ENCODE results near the gene TOX2. TPM values are rescaled to one million over a fixed set of nuclear protein-coding genes. Genes with fewer than 3 reads are reported as not detected.

Gene TOX2
- polyA plus RNA-seq, 1 donor: 2.3 TPM

DNA sequence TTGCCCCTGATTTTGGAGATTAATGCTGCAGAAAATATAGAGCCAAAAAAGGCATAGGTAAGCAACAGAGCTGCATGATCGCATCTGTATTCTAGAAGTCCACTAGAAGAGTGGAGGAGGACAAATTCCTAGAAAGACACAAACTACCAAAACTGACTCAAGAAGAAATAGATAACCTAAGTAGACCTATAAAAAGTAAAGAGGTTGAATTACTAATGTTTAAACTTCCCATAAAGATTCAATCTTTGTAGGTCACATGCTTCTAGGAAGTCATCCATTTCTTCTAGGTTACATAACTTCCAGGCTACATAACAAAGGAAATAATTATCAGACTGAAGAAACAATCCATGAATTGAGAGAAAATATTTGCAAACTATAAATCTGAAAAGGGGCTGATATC is 187.9 kb downstream of the TOX2 start:
- no peak for DNase-seq (ENCODE audit: low read depth)

DNA sequence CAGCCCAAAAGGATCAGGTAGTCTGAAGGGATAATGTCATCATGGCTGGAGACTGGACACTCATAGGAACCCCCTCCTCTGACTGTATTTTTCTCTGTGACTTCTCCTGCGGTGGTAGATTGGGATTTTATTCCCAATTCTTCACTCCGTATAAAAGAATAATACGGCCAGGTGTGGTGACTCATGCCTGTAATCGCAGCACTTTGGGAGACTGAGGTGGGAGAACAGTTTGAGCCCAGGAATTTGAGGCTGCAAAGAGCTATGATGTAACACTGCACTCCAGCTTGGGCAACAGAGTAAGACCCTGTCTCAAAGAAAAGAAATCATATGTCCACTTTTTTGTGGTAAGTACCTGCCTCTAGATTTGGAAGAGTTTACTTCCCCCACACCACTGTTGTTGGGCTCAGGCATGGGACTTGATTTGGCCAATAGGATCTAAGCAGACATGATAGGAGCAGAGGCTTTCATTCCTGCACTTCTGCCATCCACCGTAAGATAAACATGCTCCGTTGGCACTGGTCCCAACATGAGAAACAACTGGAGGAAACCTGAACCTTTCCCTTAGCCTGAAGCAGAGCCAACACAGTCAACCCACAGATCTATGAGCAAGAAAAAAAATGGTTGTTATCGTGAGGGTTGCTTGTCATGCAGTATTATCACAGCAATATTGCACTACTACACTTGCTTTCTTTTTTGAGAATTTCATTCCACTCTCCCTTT is 190.3 kb downstream of the TOX2 start:
- DNase-seq (ENCODE audit: low read depth): no peak

DNA sequence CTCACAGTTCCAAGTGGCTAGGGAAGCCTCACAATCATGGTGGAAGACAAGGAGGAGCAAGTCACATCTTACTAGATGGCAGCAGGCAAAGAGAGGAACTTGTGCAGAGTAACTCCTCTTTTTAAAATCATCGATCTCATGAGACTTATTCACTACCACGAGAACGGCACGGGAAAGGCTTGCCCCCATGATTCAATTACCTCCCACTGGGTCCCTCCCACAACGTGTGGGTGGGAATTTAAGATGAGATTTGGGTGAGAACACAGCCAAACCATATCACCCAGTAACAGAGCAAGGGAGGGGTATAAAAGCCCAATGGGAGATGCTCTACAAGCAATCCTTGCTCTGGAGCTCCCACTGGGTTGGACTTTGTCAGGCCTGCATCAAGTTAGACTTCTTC is 192.0 kb downstream of the TOX2 start:
- DNase-seq (ENCODE audit: low read depth): no peak

- no peak for DNase-seq (ENCODE audit: low read depth)
These were observed 195.3 kb downstream of the TOX2 start for GRCh38 chr20:44109951-44110361.

- DNase-seq (ENCODE audit: low read depth): no peak
These were observed 196.3 kb downstream of the TOX2 start for GRCh38 chr20:44110816-44111568.

DNA sequence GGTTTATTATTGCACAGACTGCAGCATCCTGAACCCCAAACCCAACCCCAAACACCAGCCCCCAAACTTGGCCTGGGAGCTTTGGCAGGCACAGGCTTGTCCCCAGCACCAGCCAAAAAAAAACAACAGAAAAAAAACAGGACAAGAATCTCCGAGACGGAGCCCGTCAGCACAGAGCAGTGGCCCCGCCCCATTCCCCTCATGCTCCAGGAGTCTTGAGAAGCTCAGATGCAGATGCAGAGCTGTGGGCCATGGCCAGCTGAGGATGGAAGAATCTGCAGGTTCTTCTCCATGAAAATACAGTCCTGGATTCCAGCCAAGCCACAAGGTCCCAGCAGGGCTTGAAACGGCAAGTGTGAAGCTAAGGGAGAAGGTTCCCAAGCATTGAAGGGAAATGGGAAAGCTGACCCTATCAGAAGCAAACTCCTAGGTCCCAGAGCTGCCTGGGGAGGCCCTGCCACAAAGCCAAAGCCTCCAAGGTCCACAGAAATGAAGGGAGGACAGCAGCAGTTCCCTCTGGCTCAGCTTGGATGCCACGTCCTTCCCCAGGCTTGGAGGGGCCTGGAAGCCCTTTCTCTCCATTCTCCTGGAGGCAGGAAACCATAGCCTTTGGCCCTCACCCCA is 197.2 kb downstream of the TOX2 start:
- DNase-seq (ENCODE audit: low read depth): no peak

DNA sequence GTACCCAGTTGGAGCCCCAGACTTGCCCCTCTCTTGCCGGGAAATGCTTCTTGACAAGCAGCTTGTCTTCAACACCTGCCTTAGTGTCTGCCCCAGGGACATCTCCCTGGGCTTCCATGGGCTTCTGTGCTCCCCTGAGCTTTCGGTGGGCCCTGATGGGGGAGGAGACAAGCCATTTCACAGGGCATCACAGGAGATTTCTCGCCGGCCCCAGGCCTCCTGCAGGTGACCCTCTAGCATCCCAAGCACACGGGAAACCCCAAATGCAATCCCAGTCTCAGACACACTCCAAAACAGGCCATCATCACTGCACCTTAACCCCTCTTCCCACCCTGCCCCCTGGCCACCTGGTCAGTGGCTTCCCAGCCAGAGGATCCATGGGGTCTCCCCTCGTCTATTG is 197.8 kb downstream of the TOX2 start:
- DNase-seq (ENCODE audit: low read depth): no peak

GRCh38 chr20:44112889-44113617 is 198.4 kb downstream of the TOX2 start:
- DNase-seq (ENCODE audit: low read depth): no peak

DNA sequence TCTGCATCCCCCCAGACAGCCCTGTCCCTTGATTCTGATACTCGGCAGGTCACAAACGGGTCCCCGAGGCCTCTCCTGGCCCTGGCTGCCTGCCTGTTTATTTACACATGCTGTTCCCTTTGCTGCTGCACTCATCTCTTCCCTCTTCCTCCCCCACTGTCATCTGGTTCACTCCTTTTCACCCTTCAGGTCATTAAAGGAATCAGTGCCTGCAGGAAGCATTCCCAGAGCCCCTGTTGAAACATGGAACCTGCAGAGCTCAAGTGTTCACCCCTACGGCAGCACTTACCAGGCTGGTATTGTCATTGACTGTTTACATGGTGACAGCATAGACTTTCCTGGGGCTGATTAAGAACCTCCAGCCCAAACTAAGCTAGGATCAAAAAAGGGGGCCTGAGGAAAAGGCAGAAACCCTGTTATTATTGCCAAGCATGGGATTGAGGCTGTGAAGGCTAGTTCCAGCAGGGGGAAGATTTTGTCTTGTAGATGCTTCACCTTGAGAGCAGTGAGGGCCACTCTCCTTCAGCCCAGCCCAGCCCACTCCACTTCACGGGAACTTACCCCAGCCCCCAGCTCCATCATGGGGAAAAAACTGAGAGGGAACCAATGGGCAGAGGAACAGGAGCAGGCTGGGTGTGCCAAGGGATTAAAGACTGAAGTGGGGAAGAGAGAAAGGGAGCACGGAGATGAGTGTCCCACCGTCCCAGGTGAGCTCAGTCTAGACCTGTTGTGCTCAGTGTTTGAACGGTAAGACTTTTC is 199.1 kb downstream of the TOX2 start:
- DNase-seq (ENCODE audit: low read depth): no peak

DNA sequence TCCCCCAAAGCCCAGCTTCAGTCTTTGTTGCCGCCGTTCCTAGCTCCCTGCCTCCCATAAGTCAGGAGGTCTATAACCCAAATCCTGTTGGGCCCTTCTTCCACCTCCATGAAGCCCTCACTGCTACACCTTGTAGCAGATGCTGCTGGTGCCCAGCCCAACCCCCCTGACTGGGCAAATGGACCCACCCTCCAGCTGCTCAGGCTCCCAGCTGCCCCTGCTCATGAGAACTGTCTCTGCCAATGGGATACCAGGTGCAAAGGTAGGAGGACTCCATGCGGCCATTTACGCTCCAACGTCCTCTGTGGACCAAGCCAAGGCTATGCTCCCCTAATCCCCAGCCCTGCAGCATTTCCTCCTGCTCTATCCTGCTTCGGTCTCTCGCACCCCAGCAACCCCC is 200.5 kb downstream of the TOX2 start:
- DNase-seq (ENCODE audit: low read depth): no peak

- no peak for DNase-seq (ENCODE audit: low read depth)
These were observed 201.4 kb downstream of the TOX2 start for GRCh38 chr20:44115762-44116644.

GRCh38 chr20:44117296-44118184 is 202.9 kb downstream of the TOX2 start:
- DNase-seq (ENCODE audit: low read depth): no peak

DNA sequence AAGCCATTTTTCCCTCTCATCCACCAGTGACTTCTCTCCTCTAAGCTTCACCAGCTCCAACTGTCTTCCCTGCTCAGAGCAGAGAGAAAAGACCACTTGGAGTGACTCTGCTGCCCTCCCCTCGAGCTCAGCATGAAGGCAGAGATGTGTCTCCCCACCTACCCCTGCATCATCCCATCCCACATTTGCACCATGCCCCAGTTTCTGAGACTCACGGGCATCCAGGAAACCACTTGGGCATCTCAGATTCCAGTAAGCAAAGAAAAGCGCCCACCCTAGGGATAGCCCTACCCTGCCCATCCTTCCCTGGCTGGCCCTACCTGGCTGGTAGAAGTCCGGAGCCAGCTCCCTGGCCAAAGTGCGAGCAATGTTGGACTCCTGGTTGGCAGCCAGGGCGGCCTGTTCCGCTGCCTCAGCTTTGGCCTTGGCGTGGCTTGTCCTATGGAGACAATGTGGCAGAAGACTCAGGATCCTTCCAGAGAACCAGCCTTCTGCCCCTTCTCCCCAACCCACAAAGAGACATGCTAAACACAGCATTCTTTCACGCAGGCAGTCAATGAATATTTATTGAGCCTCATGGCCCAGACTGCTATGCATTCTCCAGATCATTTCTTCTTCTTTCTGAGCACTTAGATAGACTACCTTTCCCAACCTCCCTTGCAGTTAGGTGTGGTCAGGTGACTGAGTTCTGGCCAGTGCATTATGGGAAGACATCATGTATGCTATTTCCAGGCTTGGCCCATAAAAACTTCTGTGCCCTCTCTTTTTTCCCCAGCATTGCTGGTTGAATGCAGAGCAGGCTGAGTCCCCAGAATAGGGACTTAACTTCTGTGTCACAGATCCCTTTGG is 203.8 kb downstream of the TOX2 start:
- DNase-seq (ENCODE audit: low read depth): no peak

Other genes with a start within 250 kb of the TOX2 start
- 12.1 TPM for gene MYBL2, start 247.7 kb upstream of the TOX2 start, polyA plus RNA-seq (ENCODE audit: insufficient read length)
- not detected for gene GTSF1L, start 187.8 kb upstream of the TOX2 start, polyA plus RNA-seq (ENCODE audit: insufficient read length)